Activated T-cell treated with anti-CD3 and anti-CD28 coated beads for 1 hour (primary cell): ENCODE measurements around the gene FANCI.
"Not testable (repeated sequence)": the region's sequence is repeated elsewhere in the genome, so short reads cannot be mapped to it uniquely, and the experiment has no call there.

Source experiments
- DNase-seq: peaks from one replicate; pipeline ENCODE4 v3.0.0-alpha.2; 2020; ENCODE audit warnings: low read depth

Gene FANCI

GRCh38 chr15:89225588-89225987 is 18.2 kb upstream of the FANCI start:
- no peak for DNase-seq

DNA sequence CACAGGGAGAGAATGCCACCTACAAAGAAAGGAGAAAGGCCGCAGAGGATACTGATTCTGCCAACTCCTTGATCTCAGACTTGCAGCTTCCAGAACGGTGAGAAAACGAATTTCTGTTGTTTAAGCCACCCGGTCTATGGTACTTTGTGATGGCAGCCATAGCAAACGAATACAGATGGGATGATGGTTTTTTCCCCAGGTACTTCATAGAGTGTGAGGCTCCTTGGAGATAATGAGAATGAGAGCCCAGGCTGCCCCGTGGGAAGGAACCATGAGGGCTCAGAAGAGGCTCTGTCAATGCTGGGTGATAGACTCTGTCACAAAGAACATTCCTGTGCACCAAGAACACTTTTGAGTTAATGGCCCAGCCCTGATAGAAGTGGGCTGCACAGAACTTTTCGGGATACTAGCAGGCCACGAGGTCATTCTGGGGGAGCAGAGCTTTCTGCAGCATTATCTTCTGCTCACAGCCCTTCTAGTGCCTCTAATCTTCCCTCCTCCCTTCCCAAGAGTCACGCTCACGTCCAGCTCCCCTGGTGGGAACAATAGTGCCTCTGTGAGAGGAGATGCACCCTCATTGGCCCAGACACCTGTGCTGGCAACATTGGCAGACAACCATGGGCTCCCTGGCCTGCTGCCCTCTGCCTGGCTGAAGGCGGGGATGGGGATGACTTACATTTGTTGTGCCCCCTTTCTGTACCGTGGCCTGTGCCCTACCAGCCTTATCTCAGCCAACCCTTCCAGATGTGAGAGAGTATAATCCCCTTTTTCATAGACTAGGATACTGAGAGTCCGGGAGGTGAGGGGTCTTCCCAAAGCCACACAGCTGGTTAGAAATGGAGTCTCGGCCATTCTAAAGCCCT is 17.2 kb upstream of the FANCI start:
- no peak for DNase-seq

DNA sequence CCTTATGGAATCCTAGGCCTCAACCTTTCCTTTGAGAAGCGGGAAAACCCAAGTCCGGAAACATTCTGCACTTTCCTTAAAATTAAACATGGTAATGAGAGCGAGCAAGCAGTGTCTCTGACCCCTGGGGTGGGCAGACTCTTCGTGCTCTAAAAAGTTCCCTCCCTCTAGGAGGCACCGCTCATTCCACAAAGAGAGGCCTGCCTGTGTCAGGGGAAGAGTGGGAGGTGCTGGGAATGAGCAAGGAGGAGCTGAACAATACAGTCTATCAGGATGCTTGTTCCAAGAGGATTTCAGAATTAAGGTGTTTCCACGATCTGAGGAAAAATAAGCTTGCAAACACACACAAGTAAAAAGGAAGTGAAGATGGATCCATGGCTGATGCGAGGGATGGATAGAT is 16.4 kb upstream of the FANCI start:
- DNase-seq: no peak

GRCh38 chr15:89230277-89230676 is 13.5 kb upstream of the FANCI start:
- DNase-seq: no peak

- no peak for DNase-seq
Observed at GRCh38 chr15:89231832-89232231, 11.9 kb upstream of the FANCI start.

DNA sequence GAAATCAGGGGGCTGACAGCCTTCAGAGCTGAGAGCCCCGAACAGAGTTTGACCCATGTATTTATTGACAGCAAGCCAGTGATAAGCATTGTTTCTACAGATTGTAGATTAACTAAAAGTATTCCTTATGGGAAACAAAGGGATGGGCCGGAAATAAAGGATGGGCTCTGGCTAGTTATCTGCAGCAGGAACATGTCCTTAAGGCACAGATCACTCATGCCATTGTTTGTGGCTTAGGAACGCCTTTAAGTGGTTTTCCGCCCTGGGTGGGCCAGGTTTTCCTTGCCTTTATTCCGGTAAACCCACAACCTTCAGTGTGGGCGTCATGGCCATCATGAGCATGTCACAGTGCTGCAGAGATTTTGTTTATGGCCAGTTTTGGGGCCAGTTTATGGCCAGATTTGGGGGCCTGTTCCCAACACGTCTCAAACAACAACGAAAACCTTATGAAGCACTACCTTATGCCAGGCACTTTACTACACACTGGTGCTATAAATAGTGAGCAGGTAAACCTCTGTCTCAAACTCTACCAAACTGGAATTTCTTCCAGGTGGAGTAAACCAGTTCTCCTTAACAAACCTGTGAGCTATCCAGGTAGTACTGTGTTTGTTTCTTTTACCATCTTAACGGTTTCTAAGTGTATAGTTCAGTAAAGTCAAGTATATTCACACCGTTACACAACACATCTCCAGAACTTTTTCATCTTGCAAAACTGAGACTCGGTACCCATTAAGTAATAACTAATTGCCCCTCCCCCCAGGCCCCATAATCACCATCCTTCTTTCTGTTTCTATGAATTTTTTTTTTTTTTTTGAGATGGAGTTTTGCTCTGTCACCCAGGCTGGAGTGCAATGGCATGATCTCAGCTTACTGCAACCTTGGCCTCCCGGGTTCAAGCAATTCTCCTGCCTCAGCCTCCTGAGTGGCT is 3.6 kb upstream of the FANCI start:
- not testable (repeated sequence) for DNase-seq

- no peak for DNase-seq
Observed at GRCh38 chr15:89243046-89243690, 611 bp upstream of the FANCI start.

GRCh38 chr15:89244574-89244903 is 760 bp downstream of the FANCI start:
- no peak for DNase-seq

- DNase-seq: no peak
Observed at GRCh38 chr15:89247446-89247845, 3.7 kb downstream of the FANCI start.

DNA sequence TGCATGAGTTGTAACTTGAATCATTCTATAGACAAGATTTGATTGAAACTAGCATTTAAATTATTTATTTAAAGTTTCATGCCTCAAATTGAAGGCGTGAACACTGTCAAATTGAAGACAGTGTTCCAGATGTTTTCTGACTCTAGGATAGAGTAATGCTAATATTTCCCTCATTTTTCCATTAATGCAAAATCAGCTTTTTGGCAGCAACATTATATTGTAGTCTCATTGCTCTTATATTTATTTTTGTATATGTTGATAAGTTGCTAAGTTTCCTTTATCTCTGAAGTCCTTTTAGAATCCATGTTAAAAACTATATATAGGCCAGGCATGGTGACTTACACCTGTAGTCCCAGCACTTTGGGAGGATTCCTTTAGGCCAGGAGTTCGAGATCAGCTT is 4.8 kb downstream of the FANCI start:
- no peak for DNase-seq

DNA sequence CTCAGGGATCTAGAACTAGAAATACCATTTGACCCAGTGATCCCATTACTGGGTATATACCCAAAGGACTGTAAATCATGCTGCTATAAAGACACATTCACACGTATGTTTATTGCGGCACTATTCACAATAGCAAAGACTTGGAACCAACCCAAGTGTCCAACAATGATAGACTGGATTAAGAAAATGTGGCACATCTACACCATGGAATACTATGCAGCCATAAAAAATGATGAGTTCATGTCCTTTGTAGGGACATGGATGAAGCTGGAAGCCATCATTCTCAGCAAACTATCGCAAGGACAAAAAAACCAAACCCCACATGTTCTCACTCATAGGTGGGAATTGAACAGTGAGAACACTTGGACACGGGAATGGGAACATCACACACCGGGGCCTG is 6.4 kb downstream of the FANCI start:
- DNase-seq: not testable (repeated sequence)

GRCh38 chr15:89277281-89277680 is 33.5 kb downstream of the FANCI start:
- not testable (repeated sequence) for DNase-seq

DNA sequence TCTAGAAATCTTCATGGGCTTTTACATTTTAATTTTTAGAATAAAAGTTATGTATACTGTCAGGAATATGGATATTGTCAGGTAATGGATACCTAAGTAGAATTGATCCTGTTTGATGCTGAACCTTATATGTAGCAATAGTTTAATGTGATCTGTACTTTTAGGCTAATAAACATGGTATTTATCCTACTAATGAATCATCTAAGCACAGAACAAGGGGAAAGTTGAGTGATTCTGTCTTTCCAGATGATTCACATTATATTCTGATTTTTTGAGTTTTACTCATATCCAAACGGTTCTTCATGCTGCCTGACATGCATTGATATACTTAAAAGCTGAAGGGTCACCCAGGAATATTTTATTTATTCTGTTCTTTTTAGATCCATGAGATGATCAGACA is 34.5 kb downstream of the FANCI start:
- DNase-seq: no peak

DNA sequence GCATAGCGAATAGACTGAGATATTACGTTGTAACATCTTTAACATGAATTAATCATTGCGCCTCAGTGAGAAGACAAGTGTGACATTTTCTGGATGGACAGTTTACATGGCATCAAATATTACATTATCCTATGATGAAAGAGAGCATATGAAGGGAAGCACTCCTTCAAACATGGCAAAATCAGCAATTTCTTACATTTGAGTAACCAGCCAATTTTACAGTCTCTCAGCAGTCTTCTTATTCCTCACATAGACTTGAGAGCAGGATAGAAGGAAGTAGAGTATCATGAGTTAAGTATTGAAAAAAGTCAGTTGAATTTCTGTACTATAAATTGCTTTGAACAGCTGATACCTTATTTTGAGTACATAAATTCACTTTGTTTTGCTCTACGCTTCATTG is 38.9 kb downstream of the FANCI start:
- DNase-seq: no peak

GRCh38 chr15:89283201-89283600 is 39.4 kb downstream of the FANCI start:
- DNase-seq: no peak

DNA sequence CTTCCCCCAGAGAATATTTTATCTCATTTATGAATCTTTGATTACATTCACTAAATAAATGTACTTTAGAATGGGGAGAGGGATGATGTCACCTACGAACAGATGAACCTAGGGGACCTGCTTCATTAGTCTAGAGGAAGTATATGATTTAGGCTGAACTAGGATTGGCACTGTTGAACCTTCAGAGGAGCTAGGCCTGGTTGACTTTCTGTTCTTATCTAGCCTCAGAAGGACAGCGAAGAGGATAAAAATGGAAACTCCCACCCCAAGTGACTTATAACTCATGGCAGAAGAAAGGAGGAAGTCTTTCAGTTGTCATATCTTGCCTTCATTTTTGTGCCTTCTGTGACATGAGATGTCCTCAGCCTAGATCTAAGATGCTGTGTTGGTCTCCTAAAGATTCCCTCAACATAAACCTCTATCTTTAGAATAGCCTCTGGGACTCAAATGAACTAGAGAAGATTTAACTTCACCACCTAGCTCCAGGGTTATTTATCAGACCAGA is 48.2 kb downstream of the FANCI start:
- DNase-seq: no peak

DNA sequence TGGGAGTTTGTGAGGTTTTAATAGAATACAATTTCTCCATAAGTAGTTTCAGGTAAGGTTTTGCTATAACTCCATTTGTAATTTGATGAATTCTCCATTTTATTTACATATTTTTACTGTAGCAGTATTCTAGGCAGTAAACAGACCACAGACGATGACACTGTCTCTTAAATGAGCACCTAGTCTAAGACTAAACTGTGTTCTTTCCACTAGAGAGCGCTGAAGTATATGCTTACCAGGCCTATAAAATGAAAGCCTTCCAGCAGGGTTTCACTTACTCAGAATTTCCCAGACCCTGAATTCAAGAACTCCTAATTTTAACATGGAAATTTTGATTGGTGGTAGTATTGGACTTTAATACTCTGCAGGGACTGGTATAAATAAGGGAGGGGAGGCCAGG is 49.2 kb downstream of the FANCI start:
- DNase-seq: no peak

DNA sequence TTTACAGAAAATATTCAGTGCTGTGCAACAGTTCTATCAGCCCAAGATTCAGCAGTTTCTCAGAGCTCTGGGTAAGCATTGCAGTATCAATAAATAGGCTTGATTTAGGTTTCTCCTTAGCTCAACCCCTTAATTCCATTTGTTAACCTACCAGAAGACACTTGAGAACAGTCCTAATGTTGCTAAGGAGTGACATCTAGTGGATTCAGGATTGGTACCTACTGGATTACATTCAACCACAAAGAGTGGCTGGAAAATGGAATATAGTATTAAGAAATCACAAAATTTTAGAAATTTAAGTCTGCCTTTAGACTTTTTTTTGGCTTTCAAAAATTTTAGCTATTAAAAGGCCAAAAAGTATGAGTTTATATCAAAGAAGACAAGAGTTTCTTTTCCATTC is 56.1 kb downstream of the FANCI start:
- DNase-seq: no peak

GRCh38 chr15:89301304-89302089 is 57.7 kb downstream of the FANCI start:
- DNase-seq: no peak

DNA sequence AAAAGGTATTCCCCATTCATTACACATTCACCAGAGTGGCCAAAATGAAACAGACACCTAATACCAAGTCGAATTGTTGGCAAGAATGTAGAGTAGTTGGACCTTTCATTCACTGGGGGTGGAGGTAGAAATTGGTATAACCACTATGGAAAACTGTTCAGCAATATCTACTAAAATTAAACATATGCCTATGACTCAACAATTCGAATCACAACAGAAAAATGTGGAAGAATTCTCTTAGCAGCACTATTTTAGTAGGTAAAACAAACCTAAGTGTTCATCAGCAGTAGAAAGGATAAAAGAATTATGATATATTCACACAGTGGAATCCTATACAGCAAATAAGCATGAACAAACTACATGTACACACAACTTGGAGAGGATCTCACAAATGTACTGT is 60.2 kb downstream of the FANCI start:
- DNase-seq: no peak

- no peak for DNase-seq
Observed at GRCh38 chr15:89305395-89305794, 61.6 kb downstream of the FANCI start.
